GM23248 (cell line): ENCODE results near the gene LCN15.

ENCODE experiments used
- EZH2 ChIP-seq: fragments of 200-600 bp; sonication (generic); IDR thresholded peaks from 2 replicates; pipeline ENCODE4 v1.6.1; 2018; ENCODE audit warnings: antibody characterized with exemption, mild to moderate bottlenecking; ENCODE audit not compliant: insufficient read depth, poor library complexity, severe bottlenecking
- EZH2phosphoT487 ChIP-seq: fragments of 200-600 bp; sonication (generic); IDR thresholded peaks from 2 replicates; pipeline ENCODE4 v1.6.1; 2018; ENCODE audit warnings: antibody characterized with exemption, moderate library complexity, mild to moderate bottlenecking, low read depth; ENCODE audit not compliant: insufficient read depth

GRCh38 chr9:136750526-136750925, 13.8 kb downstream of the LCN15 start:
- no peak for TF ChIP-seq EZH2phosphoT487
- no peak for TF ChIP-seq EZH2
